ENCODE results near the gene NEK10.
A peak's percentile ranks its signal among the peaks of the same experiment; 100 is the strongest.

DNA sequence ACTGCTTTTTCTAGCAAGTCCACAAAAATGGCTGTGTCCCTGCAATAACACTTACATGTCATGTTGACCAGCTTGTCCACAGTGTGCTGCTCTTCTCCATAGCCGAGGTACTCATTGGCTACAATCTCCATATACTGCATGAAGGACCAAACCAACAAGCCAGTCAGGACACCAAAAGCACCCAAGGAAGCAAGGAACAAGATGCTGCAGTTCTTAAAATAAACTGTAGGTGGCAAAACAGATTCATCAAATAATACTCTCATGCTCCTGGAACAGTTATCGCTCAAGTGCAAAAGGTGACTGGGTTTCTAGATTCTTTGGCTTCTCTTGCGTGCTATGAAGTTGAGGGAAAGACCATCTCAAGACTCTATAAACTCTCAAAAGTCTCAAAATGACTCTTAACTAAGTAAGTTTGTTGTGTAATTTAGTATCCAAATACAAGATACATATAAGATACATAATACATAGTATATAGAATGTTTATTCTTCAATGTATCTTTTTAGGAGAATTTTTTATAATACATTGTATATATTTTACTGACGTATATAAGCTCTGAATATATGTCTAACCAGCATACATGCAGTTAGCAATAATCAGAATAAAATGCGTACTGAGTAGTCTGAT, 57.0 kb downstream of the NEK10 start:
- TF ChIP-seq, protein P1, sequence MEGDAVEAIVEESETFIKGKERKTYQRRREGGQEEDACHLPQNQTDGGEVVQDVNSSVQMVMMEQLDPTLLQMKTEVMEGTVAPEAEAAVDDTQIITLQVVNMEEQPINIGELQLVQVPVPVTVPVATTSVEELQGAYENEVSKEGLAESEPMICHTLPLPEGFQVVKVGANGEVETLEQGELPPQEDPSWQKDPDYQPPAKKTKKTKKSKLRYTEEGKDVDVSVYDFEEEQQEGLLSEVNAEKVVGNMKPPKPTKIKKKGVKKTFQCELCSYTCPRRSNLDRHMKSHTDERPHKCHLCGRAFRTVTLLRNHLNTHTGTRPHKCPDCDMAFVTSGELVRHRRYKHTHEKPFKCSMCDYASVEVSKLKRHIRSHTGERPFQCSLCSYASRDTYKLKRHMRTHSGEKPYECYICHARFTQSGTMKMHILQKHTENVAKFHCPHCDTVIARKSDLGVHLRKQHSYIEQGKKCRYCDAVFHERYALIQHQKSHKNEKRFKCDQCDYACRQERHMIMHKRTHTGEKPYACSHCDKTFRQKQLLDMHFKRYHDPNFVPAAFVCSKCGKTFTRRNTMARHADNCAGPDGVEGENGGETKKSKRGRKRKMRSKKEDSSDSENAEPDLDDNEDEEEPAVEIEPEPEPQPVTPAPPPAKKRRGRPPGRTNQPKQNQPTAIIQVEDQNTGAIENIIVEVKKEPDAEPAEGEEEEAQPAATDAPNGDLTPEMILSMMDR (conservative IDR thresholded peaks at IDR 0.05), result peak; percentile 79
- TF ChIP-seq ZFX (IDR thresholded peaks at IDR 0.05), result no peak

All from C4-2B (cell line).